Activated T-helper 17 cell treated with anti-CD3 and anti-CD28 coated beads, Interleukin-2, amount 50 U/mL, for 72 hours (primary cell): Measurements from ENCODE around the gene COLEC11. TPM values are rescaled to one million over a fixed set of nuclear protein-coding genes. Genes with fewer than 3 reads are reported as not detected.
"Not testable (repeated sequence)": the region's sequence is repeated elsewhere in the genome, so short reads cannot be mapped to it uniquely, and the experiment has no call there.

Experiments
- ATAC-seq: fragments of 150-1000 bp; cut with Tn5 transposase; replicated peaks from 2 replicates; pipeline ENCODE4 v1.10.0; 2021; ENCODE audit warnings: mild to moderate bottlenecking, moderate library complexity
- H3K27ac Mint-ChIP-seq: one replicate; pipeline ENCODE4 v1.8.0; 2022; ENCODE audit warnings: mixed read lengths
- H3K27me3 Mint-ChIP-seq: one replicate; pipeline ENCODE4 v1.8.0; 2022; ENCODE audit warnings: mixed read lengths
- H3K36me3 Mint-ChIP-seq: one replicate; pipeline ENCODE4 v1.8.0; 2022; ENCODE audit warnings: low read depth, mild to moderate bottlenecking, mixed read lengths
- H3K4me1 Mint-ChIP-seq: one replicate; pipeline ENCODE4 v1.8.0; 2022; ENCODE audit warnings: mixed read lengths
- H3K4me3 Mint-ChIP-seq: one replicate; pipeline ENCODE4 v1.8.0; 2022; ENCODE audit warnings: mild to moderate bottlenecking, mixed read lengths
- H3K9me3 Mint-ChIP-seq: one replicate; pipeline ENCODE4 v1.8.0; 2022; ENCODE audit warnings: mixed read lengths
- total RNA-seq, 2 donors: library from RNA; stranded (reverse); gene quantifications; one replicate each; pipeline ENCODE4 v1.2.3, GENCODE V29; 2022

Gene COLEC11
- total RNA-seq, 2 donors from 2014 or later = 0.54 TPM; not detected in 1

- no peaks in the 10 kb centered on the region for H3K9me3 Mint-ChIP-seq
- no peaks in the 10 kb centered on the region for H3K4me1 Mint-ChIP-seq
- ATAC-seq = no peak
- H3K4me3 Mint-ChIP-seq = no peak overlapping the region
- no peak overlapping the region for H3K27ac Mint-ChIP-seq
- no peaks in the 10 kb centered on the region for H3K36me3 Mint-ChIP-seq
- H3K27me3 Mint-ChIP-seq = peaks cover 13% of the 10 kb centered on the region
These were observed 37.1 kb downstream of the COLEC11 start for GRCh38 chr2:3631851-3632659.

DNA sequence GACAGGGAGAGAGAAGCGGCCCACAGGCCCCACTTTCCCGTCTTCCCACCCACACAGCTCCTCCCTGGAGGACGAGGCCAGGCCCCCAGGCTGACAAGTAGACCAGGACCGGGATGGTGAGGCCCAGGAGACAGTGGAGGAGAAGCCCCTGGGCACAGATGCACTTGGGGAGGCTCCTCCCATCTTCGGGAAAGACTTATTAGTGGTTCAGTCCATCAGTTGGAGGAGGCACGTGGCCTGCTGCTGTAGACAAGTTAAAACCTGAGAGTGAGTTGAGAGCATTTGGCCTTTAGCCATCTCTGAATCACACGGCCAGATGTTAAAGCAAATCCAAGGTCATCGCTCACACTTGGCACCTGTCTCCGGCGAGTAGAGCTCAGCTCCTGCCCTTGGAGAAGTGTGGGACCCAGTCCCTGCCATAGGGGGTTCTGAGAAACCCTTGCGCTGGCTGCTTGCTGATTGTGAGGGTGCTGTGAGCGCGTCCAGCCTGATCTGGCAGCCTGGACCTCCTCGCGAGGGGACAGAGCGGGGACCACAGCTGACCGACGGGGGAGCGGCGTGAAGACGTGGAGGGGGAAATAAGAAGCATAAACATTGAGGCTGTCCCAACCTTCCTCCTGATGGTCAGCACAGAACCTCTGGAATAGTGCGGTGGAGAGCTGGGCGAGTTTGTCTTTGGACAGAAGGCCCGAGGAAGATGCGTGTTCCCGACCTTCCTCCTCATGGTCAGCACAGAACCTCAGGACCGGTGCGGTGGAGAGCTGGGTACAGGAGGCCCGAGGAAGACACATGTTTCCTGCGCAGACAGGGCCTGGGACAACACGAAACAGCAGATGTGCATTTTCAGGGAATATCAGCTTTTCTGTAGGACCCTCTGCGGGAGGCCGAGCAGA lies 38.4 kb downstream of the COLEC11 start:
- H3K4me1 Mint-ChIP-seq = no peaks in the 10 kb centered on the region

GRCh38 chr2:3633982-3634595 lies 39.2 kb downstream of the COLEC11 start:
- no peak overlapping the region for H3K4me3 Mint-ChIP-seq
- H3K4me1 Mint-ChIP-seq = no peaks in the 10 kb centered on the region
- H3K36me3 Mint-ChIP-seq = no peaks in the 10 kb centered on the region
- peaks cover 8% of the 10 kb centered on the region for H3K27me3 Mint-ChIP-seq
- H3K27ac Mint-ChIP-seq = no peak overlapping the region
- ATAC-seq = no peak
- H3K9me3 Mint-ChIP-seq = no peaks in the 10 kb centered on the region

More for the DNA sequence above, 38.4 kb downstream of the COLEC11 start:
- H3K36me3 Mint-ChIP-seq = no peaks in the 10 kb centered on the region
- peaks cover 13% of the 10 kb centered on the region for H3K27me3 Mint-ChIP-seq
- H3K27ac Mint-ChIP-seq = no peak overlapping the region
- no peak for ATAC-seq
- H3K4me3 Mint-ChIP-seq = no peak overlapping the region
- no peaks in the 10 kb centered on the region for H3K9me3 Mint-ChIP-seq

DNA sequence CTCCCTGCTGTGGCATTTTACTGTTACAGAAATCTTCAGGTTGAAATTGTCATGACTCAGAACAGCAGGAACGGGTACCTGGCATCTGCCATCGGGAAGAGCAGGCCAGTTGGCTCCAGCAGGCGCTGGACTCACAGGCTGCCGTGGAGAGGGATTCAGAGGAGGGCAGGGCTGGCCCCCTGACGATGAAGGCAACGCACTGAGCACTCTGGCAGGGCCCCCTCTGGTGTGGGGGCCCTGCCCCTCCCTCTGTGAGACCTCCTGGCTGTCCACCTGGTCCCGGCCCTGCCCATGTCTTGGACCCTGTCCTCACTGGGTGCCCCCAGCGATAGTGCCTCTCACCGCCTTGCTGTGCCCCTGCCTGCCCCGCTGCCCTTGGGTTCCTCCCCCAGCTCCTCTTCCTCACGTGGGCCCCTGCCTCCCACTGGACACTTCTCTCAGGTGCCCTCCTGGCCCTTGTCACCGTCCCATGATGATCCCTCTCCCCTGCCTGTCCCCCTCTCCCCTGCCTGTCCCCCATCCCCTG lies 39.7 kb downstream of the COLEC11 start:
- H3K27ac Mint-ChIP-seq = no peak overlapping the region
- peaks cover 5% of the 10 kb centered on the region for H3K27me3 Mint-ChIP-seq
- H3K4me3 Mint-ChIP-seq = no peak overlapping the region
- no peaks in the 10 kb centered on the region for H3K4me1 Mint-ChIP-seq
- H3K9me3 Mint-ChIP-seq = no peaks in the 10 kb centered on the region
- ATAC-seq = no peak
- H3K36me3 Mint-ChIP-seq = no peaks in the 10 kb centered on the region

DNA sequence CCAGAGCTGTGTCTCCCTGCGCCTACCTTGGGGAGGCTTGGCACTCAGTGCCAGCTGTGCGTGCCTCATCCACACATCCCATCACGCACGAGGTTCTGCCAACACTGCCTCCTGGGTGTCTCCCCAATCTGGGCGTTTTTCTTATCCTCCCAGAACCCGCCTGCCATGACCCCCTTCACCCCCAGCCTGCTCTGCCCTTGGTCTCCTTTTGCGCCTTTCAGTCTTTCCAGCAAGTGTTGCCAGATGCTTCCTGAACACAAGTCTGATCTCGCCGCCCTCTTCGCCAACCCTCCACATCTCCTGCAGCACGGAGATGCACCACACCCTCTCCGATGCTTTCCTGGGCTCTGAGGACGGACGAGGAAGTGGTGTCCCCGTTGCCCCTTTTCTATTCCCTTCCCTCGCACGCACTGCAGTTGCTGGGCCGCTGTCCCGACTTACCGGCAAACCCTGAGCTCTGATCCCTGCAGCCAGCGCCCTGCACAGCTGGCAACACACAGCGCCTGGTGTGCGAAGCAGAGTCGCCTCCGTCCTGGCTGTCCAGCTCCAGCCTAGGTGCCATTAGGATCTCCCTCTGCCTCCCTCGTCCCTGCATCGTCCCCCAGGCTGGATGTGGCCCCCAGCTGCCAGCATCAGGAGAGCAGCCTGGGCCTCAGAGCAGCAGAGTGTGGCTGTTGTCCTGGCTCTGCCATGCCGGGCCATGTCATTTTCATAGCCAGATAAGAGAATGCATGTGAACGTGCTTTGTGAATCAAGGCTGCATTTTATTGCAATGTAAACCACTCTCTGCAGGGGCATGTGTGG lies 40.5 kb downstream of the COLEC11 start:
- no peaks in the 10 kb centered on the region for H3K4me1 Mint-ChIP-seq
- H3K27me3 Mint-ChIP-seq = peaks cover 5% of the 10 kb centered on the region
- H3K4me3 Mint-ChIP-seq = no peak overlapping the region
- no peaks in the 10 kb centered on the region for H3K9me3 Mint-ChIP-seq
- no peak for ATAC-seq
- H3K36me3 Mint-ChIP-seq = no peaks in the 10 kb centered on the region
- H3K27ac Mint-ChIP-seq = no peak overlapping the region

DNA sequence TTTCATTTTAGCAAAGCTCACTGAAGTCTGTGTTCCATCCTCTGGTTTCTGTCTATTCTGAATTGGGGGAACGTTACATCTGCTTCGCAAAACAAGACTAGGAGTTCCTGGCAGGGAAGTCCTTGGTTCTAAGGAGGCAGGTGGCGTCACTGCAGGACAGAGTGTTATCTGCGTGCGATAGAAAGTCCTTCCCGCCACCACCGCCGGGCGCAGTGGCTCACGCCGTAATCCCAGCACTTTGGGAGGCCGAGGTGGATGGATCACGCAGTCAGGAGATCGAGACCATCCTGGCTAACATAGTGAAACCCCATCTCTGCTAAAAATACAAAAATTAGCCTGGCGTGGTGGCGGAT lies 41.0 kb downstream of the COLEC11 start:
- not testable (repeated sequence) for H3K36me3 Mint-ChIP-seq, H3K4me1 Mint-ChIP-seq, H3K9me3 Mint-ChIP-seq, H3K4me3 Mint-ChIP-seq, ATAC-seq, H3K27me3 Mint-ChIP-seq, H3K27ac Mint-ChIP-seq

- Mint-ChIP-seq H3K27me3 (peaks cover 5% of the 10 kb centered on the region), H3K9me3 (no peaks in the 10 kb centered on the region), H3K4me3 (no peak overlapping the region), H3K4me1 (no peaks in the 10 kb centered on the region), H3K36me3 (no peaks in the 10 kb centered on the region), H3K27ac (no peak overlapping the region)
- ATAC-seq = no peak
These were observed 41.8 kb downstream of the COLEC11 start for GRCh38 chr2:3636586-3637310.

- Mint-ChIP-seq H3K4me3 (no peak overlapping the region), H3K4me1 (no peaks in the 10 kb centered on the region)
These were observed 42.4 kb downstream of the COLEC11 start for GRCh38 chr2:3637311-3637675.

DNA sequence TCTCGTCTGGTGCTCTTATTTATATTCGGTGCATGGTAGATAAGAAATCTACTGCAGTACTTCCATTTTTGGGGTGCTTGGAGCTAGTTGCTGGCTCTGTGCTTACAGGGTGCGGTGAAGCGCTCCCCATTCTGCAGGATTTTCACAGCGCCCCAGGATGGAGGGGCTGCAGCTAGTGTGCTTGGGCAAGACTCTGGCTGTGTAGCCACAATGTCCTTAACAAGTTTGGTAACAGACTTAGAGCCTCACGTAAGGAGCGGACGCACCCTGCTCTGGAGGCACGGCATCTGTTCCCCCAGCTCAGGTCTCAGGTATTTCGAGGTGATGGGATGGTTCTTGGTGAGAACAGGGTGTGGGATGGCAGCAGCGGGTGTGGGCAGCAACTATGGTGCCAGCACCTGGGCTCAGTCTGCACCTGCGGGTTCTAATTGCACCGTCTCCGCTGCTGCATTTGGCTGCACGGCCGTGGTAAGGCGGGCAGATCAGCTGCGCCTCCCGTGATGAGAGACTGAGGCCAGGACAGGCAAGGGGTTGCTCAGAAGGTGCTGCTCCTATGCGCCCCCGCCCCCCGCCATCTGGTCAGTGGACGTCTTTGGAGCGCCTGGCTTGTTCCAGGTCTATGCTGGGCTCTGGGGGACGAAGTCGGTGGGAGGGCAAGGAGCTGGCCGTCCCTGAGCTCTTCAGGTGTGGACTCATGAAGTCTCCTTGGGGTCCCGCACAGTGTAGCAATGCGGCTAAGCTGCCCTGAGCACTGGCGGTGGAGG lies 43.0 kb downstream of the COLEC11 start:
- Mint-ChIP-seq H3K4me1 (no peaks in the 10 kb centered on the region), H3K36me3 (no peaks in the 10 kb centered on the region), H3K4me3 (no peak overlapping the region), H3K9me3 (no peaks in the 10 kb centered on the region), H3K27me3 (peaks cover 5% of the 10 kb centered on the region), H3K27ac (no peak overlapping the region)
- ATAC-seq = no peak

More at GRCh38 chr2:3637311-3637675, 42.4 kb downstream of the COLEC11 start:
- Mint-ChIP-seq H3K27ac (no peak overlapping the region), H3K36me3 (no peaks in the 10 kb centered on the region), H3K9me3 (no peaks in the 10 kb centered on the region), H3K27me3 (peaks cover 5% of the 10 kb centered on the region)
- no peak for ATAC-seq

DNA sequence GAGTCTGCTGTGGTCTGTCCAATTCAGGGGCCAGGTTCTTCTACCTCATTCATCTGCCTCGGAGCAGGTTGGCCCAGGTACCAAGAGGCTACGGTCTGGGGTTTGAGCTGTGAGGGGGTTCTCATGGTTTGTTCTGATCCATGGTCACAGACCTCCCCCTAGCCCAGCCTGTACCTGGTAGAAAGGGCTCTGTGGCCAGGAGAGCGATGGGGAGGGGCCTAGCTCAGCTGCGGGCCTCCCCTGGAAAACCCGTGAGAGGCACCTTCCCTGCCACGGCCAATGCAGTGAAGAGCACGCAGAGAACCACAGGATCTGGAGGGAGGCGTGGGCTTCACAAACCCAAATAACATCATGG lies 43.5 kb downstream of the COLEC11 start:
- no peaks in the 10 kb centered on the region for H3K9me3 Mint-ChIP-seq
- ATAC-seq = no peak
- H3K27ac Mint-ChIP-seq = no peak overlapping the region
- no peaks in the 10 kb centered on the region for H3K4me1 Mint-ChIP-seq
- H3K27me3 Mint-ChIP-seq = peaks cover 5% of the 10 kb centered on the region
- H3K4me3 Mint-ChIP-seq = no peak overlapping the region
- H3K36me3 Mint-ChIP-seq = no peaks in the 10 kb centered on the region

DNA sequence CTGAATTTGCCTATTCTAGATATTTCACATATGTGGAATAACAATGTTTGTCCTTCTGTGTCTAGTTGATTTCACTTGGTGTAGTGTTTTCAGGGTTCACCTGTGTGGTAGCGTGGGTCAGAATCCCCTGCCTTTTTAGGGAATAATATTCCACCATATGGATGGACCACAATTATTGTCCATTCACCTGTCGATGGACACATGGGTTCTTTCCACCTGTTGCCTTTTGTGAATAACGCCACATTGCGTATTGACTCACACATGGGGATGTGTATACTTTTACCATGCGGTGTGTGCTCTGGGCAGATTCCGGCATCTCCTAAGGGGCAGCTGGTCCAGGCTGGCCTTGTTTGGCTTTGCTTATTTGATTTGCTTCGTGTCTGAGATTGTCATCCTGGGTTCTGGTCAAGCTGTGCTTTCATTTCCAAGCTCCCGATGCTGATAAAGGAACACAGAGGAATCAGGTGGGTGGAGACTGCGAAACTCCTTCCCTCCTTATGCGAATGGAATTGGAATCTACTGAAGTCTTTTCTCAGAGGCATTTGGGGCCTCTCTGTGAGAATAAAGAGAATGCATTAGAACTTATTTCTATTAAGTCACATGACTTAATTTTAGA lies 44.2 kb downstream of the COLEC11 start:
- H3K4me3 Mint-ChIP-seq = no peak overlapping the region

GRCh38 chr2:3639653-3640052 lies 44.7 kb downstream of the COLEC11 start:
- H3K36me3 Mint-ChIP-seq = no peaks in the 10 kb centered on the region
- H3K4me1 Mint-ChIP-seq = no peaks in the 10 kb centered on the region
- H3K9me3 Mint-ChIP-seq = no peaks in the 10 kb centered on the region
- ATAC-seq = no peak
- peaks cover 5% of the 10 kb centered on the region for H3K27me3 Mint-ChIP-seq
- H3K4me3 Mint-ChIP-seq = no peak overlapping the region
- H3K27ac Mint-ChIP-seq = no peak overlapping the region

More for the DNA sequence above, 44.2 kb downstream of the COLEC11 start:
- no peaks in the 10 kb centered on the region for H3K4me1 Mint-ChIP-seq
- no peaks in the 10 kb centered on the region for H3K9me3 Mint-ChIP-seq
- H3K36me3 Mint-ChIP-seq = no peaks in the 10 kb centered on the region
- no peak overlapping the region for H3K27ac Mint-ChIP-seq
- peaks cover 5% of the 10 kb centered on the region for H3K27me3 Mint-ChIP-seq
- no peak for ATAC-seq

DNA sequence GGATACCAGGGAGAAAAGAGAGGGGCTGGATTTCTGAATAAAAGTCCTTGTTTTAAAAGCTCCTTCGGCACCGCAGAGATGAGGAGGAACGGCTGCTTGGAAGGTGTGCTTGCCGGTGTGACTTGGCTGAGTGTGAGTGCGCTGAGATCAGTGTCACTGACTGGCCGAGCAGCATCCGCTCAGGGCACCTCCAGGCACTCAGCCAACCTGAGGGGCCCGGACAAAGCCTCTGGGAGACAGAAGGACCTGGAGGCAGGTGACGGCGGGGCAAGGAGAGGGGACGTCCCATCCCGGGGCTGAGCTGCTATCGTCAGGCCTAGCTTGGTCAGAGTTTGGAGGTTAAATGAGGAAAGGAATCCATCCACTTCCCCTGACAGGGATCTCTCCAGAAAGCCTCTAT lies 46.3 kb downstream of the COLEC11 start:
- H3K4me3 Mint-ChIP-seq = no peak overlapping the region
- ATAC-seq = no peak
- H3K36me3 Mint-ChIP-seq = no peaks in the 10 kb centered on the region
- no peaks in the 10 kb centered on the region for H3K4me1 Mint-ChIP-seq
- H3K9me3 Mint-ChIP-seq = no peaks in the 10 kb centered on the region
- H3K27me3 Mint-ChIP-seq = peaks cover 5% of the 10 kb centered on the region
- no peak overlapping the region for H3K27ac Mint-ChIP-seq
